ENCODE data around the gene ADRM1. TPM values are rescaled to one million over a fixed set of nuclear protein-coding genes. Genes with fewer than 3 reads are reported as not detected.

Gene ADRM1
- total and polyA plus RNA-seq, 2 experiments from 2014 or later: 206 to 243 TPM

DNA sequence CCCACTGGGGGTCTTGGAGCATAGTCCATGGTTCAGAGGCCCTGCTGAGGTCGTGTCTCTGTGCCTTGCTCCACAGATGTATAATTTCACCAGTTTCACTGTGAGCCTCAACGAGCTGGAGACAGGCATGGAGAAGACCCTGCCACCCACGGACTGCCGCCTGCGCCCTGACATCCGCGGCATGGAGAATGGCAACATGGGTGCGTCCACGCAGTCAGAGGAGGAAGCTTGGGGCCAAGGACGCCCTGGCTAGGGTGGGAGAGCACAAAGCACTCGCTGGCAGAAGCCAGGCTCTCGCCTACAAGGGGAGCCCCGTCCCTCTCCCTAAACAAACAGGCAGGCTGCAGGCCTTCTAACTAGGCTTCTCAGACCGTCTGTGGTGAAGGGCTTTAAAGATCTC lies 13.7 kb upstream of the ADRM1 start:
- Histone ChIP-seq H3K9me2 (ENCODE audit: insufficient read depth) (no peaks in the 10 kb centered on the region), H3K4me2 (no peak overlapping the region), H3K79me2 (replicated peaks; ENCODE audit: insufficient read depth) (no peaks in the 10 kb centered on the region), H2AFZ (no peak overlapping the region), H3K27me3 (ENCODE audit: insufficient read depth) (no peaks in the 10 kb centered on the region), H3K36me3 (ENCODE audit: insufficient read depth) (0 out of 2 replicates have a peak, but pooled peaks cover under 1% of the 10 kb centered on the region), H3K27ac (ENCODE audit: low read depth) (no peak overlapping the region), H3K4me3 (no peak overlapping the region), H3F3A (replicated peaks; ENCODE audit: low read depth) (0 out of 2 replicates have a peak, but pooled peaks cover 7% of the 10 kb centered on the region), H3K4me1 (ENCODE audit: insufficient read depth) (no peaks in the 10 kb centered on the region), H4K20me1 (replicated peaks; ENCODE audit: insufficient read depth) (no peaks in the 10 kb centered on the region)
- Mint-ChIP-seq H3K27me3 (ENCODE audit: insufficient read depth, low read depth, poor library complexity) (peaks cover 11% of the 10 kb centered on the region), H3K4me3 (no peak overlapping the region), H3K36me3 (ENCODE audit: low read depth) (peaks cover 24% of the 10 kb centered on the region), H3K4me1 (no peaks in the 10 kb centered on the region), H3K27ac (no peak overlapping the region), H3K9me3 (no peaks in the 10 kb centered on the region)
- TF ChIP-seq CTCF (conservative IDR thresholded peaks at IDR 0.05; ENCODE audit: low read depth in 2 of 2) (no peak), EZH2 (IDR thresholded peaks at IDR 0.05; ENCODE audit: low read depth, unreplicated experiment) (no peak), JUNB (IDR thresholded peaks at IDR 0.05; ENCODE audit: unreplicated experiment) (no peak), POLR2AphosphoS5 (IDR thresholded peaks at IDR 0.05; ENCODE audit: low read depth) (no peak), CREB1 (CRISPR knock-in tag; IDR thresholded peaks at IDR 0.05; ENCODE audit: low read depth) (no peak)
- TF ChIP-seq, protein P1, sequence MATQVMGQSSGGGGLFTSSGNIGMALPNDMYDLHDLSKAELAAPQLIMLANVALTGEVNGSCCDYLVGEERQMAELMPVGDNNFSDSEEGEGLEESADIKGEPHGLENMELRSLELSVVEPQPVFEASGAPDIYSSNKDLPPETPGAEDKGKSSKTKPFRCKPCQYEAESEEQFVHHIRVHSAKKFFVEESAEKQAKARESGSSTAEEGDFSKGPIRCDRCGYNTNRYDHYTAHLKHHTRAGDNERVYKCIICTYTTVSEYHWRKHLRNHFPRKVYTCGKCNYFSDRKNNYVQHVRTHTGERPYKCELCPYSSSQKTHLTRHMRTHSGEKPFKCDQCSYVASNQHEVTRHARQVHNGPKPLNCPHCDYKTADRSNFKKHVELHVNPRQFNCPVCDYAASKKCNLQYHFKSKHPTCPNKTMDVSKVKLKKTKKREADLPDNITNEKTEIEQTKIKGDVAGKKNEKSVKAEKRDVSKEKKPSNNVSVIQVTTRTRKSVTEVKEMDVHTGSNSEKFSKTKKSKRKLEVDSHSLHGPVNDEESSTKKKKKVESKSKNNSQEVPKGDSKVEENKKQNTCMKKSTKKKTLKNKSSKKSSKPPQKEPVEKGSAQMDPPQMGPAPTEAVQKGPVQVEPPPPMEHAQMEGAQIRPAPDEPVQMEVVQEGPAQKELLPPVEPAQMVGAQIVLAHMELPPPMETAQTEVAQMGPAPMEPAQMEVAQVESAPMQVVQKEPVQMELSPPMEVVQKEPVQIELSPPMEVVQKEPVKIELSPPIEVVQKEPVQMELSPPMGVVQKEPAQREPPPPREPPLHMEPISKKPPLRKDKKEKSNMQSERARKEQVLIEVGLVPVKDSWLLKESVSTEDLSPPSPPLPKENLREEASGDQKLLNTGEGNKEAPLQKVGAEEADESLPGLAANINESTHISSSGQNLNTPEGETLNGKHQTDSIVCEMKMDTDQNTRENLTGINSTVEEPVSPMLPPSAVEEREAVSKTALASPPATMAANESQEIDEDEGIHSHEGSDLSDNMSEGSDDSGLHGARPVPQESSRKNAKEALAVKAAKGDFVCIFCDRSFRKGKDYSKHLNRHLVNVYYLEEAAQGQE (IDR thresholded peaks at IDR 0.05; ENCODE audit: unreplicated experiment): no peak
- ATAC-seq (no peak), DNase-seq (ENCODE audit: low spot score) (no peak)

GRCh38 chr20:62289898-62290297 lies 12.9 kb upstream of the ADRM1 start:
- Mint-ChIP-seq H3K27ac (no peak overlapping the region), H3K9me3 (no peaks in the 10 kb centered on the region), H3K4me1 (no peaks in the 10 kb centered on the region), H3K4me3 (no peak overlapping the region), H3K36me3 (ENCODE audit: low read depth) (peaks cover 26% of the 10 kb centered on the region), H3K27me3 (ENCODE audit: insufficient read depth, low read depth, poor library complexity) (peaks cover 11% of the 10 kb centered on the region)
- Histone ChIP-seq H3K9me2 (ENCODE audit: insufficient read depth) (no peaks in the 10 kb centered on the region), H3K36me3 (ENCODE audit: insufficient read depth) (no peaks in the 10 kb centered on the region), H3K27ac (ENCODE audit: low read depth) (no peak overlapping the region), H3K79me2 (replicated peaks; ENCODE audit: insufficient read depth) (no peaks in the 10 kb centered on the region), H2AFZ (no peak overlapping the region), H3K27me3 (ENCODE audit: insufficient read depth) (no peaks in the 10 kb centered on the region), H4K20me1 (replicated peaks; ENCODE audit: insufficient read depth) (no peaks in the 10 kb centered on the region), H3K4me1 (ENCODE audit: insufficient read depth) (no peaks in the 10 kb centered on the region), H3K4me3 (no peak overlapping the region), H3F3A (replicated peaks; ENCODE audit: low read depth) (0 out of 2 replicates have a peak, but pooled peaks cover 7% of the 10 kb centered on the region), H3K4me2 (no peak overlapping the region)
- DNase-seq (ENCODE audit: low spot score): no peak
- ATAC-seq: no peak
- no peak for TF ChIP-seq EZH2 (IDR thresholded peaks at IDR 0.05; ENCODE audit: low read depth, unreplicated experiment)
- TF ChIP-seq, protein P2, sequence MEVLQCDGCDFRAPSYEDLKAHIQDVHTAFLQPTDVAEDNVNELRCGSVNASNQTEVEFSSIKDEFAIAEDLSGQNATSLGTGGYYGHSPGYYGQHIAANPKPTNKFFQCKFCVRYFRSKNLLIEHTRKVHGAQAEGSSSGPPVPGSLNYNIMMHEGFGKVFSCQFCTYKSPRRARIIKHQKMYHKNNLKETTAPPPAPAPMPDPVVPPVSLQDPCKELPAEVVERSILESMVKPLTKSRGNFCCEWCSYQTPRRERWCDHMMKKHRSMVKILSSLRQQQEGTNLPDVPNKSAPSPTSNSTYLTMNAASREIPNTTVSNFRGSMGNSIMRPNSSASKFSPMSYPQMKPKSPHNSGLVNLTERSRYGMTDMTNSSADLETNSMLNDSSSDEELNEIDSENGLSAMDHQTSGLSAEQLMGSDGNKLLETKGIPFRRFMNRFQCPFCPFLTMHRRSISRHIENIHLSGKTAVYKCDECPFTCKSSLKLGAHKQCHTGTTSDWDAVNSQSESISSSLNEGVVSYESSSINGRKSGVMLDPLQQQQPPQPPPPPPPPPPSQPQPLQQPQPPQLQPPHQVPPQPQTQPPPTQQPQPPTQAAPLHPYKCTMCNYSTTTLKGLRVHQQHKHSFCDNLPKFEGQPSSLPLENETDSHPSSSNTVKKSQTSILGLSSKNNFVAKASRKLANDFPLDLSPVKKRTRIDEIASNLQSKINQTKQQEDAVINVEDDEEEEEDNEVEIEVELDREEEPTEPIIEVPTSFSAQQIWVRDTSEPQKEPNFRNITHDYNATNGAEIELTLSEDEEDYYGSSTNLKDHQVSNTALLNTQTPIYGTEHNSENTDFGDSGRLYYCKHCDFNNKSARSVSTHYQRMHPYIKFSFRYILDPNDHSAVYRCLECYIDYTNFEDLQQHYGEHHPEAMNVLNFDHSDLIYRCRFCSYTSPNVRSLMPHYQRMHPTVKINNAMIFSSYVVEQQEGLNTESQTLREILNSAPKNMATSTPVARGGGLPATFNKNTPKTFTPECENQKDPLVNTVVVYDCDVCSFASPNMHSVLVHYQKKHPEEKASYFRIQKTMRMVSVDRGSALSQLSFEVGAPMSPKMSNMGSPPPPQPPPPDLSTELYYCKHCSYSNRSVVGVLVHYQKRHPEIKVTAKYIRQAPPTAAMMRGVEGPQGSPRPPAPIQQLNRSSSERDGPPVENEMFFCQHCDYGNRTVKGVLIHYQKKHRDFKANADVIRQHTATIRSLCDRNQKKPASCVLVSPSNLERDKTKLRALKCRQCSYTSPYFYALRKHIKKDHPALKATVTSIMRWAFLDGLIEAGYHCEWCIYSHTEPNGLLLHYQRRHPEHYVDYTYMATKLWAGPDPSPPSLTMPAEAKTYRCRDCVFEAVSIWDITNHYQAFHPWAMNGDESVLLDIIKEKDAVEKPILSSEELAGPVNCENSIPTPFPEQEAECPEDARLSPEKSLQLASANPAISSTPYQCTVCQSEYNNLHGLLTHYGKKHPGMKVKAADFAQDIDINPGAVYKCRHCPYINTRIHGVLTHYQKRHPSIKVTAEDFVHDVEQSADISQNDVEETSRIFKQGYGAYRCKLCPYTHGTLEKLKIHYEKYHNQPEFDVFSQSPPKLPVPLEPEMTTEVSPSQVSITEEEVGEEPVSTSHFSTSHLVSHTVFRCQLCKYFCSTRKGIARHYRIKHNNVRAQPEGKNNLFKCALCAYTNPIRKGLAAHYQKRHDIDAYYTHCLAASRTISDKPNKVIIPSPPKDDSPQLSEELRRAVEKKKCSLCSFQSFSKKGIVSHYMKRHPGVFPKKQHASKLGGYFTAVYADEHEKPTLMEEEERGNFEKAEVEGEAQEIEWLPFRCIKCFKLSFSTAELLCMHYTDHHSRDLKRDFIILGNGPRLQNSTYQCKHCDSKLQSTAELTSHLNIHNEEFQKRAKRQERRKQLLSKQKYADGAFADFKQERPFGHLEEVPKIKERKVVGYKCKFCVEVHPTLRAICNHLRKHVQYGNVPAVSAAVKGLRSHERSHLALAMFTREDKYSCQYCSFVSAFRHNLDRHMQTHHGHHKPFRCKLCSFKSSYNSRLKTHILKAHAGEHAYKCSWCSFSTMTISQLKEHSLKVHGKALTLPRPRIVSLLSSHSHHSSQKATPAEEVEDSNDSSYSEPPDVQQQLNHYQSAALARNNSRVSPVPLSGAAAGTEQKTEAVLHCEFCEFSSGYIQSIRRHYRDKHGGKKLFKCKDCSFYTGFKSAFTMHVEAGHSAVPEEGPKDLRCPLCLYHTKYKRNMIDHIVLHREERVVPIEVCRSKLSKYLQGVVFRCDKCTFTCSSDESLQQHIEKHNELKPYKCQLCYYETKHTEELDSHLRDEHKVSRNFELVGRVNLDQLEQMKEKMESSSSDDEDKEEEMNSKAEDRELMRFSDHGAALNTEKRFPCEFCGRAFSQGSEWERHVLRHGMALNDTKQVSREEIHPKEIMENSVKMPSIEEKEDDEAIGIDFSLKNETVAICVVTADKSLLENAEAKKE (CRISPR knock-in tag; IDR thresholded peaks at IDR 0.05): no peak
- TF ChIP-seq NANOG (IDR thresholded peaks at IDR 0.05; ENCODE audit: borderline replicate concordance): no peak
- no peak for TF ChIP-seq STAT1 (IDR thresholded peaks at IDR 0.05; ENCODE audit: unreplicated experiment)
- TF ChIP-seq, protein P3, sequence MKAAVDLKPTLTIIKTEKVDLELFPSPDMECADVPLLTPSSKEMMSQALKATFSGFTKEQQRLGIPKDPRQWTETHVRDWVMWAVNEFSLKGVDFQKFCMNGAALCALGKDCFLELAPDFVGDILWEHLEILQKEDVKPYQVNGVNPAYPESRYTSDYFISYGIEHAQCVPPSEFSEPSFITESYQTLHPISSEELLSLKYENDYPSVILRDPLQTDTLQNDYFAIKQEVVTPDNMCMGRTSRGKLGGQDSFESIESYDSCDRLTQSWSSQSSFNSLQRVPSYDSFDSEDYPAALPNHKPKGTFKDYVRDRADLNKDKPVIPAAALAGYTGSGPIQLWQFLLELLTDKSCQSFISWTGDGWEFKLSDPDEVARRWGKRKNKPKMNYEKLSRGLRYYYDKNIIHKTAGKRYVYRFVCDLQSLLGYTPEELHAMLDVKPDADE (IDR thresholded peaks at IDR 0.05): no peak

All from GM23338 (cell line).